ENCODE results near the gene P2RX3. TPM values are rescaled to one million over a fixed set of nuclear protein-coding genes. Genes with fewer than 3 reads are reported as not detected.

P2RX3 gene
- total RNA-seq, 1 experiment from 2014 or later = not detected

GRCh38 chr11:57421805-57422204 is 83.7 kb downstream of the P2RX3 start:
- no TSS peak for BruUV-seq (replicated peaks)
- peaks cover 44% of the 10 kb centered on the region; the same call in 1 of the 2 replicates for H3F3A ChIP-seq (ENCODE audit: insufficient read depth, low read depth)
- ChIA-PET POLR2A (ENCODE audit: unreplicated experiment) (no interaction called here), CTCF (no interaction called here)
- no peak overlapping the region for H3K4me3 ChIP-seq
- TF ChIP-seq EZH2 (IDR thresholded peaks at IDR 0.05; ENCODE audit: low read depth) = no peak
- no peak for TF ChIP-seq CTCF (conservative IDR thresholded peaks at IDR 0.05)
- no peak overlapping the region for H3K27ac ChIP-seq
- H2AFZ ChIP-seq = no peak overlapping the region
- no peaks in the 10 kb centered on the region for H3K9me3 ChIP-seq (ENCODE audit: insufficient read depth, low read depth)
- no peaks in the 10 kb centered on the region for H3K27me3 ChIP-seq (ENCODE audit: insufficient read depth, low read depth)
- peaks cover 26% of the 10 kb centered on the region for H3K4me1 ChIP-seq (replicated peaks; ENCODE audit: insufficient read depth)
- H3K4me2 ChIP-seq = no peak overlapping the region
- intact Hi-C loops (cut with micrococcal nuclease; ENCODE audit: unreplicated experiment) = no loop called here
- peaks cover 55% of the 10 kb centered on the region for H3K79me2 ChIP-seq (ENCODE audit: low read depth)
- peaks cover 54% of the 10 kb centered on the region for H3K36me3 ChIP-seq (ENCODE audit: low read depth)
- DNase-seq = peak in 1 of 2 experiments; percentile 18
- no peaks in the 10 kb centered on the region for H3K9me2 ChIP-seq (ENCODE audit: insufficient read depth)
- H4K20me1 ChIP-seq (ENCODE audit: insufficient read depth) = no peaks in the 10 kb centered on the region

Other genes with a start within 250 kb of the P2RX3 start
- gene LRRC55, start 156.4 kb upstream of the P2RX3 start, total RNA-seq (2021) = not detected in 2 replicates
- not detected in 2 replicates for gene APLNR, start 101.1 kb upstream of the P2RX3 start, total RNA-seq (2021)
- gene TNKS1BP1, start 13.4 kb upstream of the P2RX3 start, total RNA-seq (2021) = 181 and 218 TPM in 2 replicates
- gene SSRP1, start 2.5 kb upstream of the P2RX3 start, total RNA-seq (2021) = 286 and 290 TPM in 2 replicates
- gene PRG3, start 42.8 kb downstream of the P2RX3 start, total RNA-seq (2021) = not detected in 2 replicates
- not detected in 2 replicates for gene PRG2, start 52.3 kb downstream of the P2RX3 start, total RNA-seq (2021)
- 35.7 and 41.3 TPM in 2 replicates for gene SLC43A3, start 88.8 kb downstream of the P2RX3 start, total RNA-seq (2021)
- 3.4 and 4.6 TPM in 2 replicates for gene RTN4RL2, start 122.2 kb downstream of the P2RX3 start, total RNA-seq (2021)
- 3.2 and 4.0 TPM in 2 replicates for gene SLC43A1, start 177.3 kb downstream of the P2RX3 start, total RNA-seq (2021)
- gene TIMM10, start 192.4 kb downstream of the P2RX3 start, total RNA-seq (2021) = 90.2 and 94.7 TPM in 2 replicates
- gene SMTNL1, start 199.2 kb downstream of the P2RX3 start, total RNA-seq (2021) = not detected in 2 replicates
- 121 and 122 TPM in 2 replicates for gene UBE2L6, start 229.3 kb downstream of the P2RX3 start, total RNA-seq (2021)

All from PC-9 (cell line).